ENCODE data around the gene ACOT8.

DNA sequence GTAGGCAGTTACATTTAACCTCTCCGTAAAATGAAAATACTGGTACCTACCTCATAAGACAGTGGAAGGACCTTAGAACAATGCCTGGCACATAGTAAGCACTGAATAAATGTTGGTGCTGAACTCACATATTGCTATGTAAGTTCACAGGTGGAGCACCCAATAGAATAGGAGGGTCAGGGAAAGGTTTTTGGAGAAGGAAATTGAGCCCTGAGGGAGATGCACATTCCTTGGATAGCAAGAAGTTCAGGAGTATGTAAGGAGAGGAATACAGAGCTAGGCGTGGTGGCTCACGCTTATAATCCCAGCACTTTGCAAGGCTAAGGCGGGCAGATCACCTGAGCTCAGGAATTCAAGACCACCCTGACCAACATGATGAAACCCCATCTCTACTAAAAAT is 37.7 kb downstream of the ACOT8 start:
- TF ChIP-seq, protein P1, sequence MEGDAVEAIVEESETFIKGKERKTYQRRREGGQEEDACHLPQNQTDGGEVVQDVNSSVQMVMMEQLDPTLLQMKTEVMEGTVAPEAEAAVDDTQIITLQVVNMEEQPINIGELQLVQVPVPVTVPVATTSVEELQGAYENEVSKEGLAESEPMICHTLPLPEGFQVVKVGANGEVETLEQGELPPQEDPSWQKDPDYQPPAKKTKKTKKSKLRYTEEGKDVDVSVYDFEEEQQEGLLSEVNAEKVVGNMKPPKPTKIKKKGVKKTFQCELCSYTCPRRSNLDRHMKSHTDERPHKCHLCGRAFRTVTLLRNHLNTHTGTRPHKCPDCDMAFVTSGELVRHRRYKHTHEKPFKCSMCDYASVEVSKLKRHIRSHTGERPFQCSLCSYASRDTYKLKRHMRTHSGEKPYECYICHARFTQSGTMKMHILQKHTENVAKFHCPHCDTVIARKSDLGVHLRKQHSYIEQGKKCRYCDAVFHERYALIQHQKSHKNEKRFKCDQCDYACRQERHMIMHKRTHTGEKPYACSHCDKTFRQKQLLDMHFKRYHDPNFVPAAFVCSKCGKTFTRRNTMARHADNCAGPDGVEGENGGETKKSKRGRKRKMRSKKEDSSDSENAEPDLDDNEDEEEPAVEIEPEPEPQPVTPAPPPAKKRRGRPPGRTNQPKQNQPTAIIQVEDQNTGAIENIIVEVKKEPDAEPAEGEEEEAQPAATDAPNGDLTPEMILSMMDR (IDR thresholded peaks at IDR 0.05): no peak
- TF ChIP-seq CBX8 (IDR thresholded peaks at IDR 0.05) (no peak), HOXA7 (CRISPR knock-in tag; IDR thresholded peaks at IDR 0.05) (no peak), HEYL (CRISPR knock-in tag; IDR thresholded peaks at IDR 0.05) (no peak), CBX2 (IDR thresholded peaks at IDR 0.05; ENCODE audit: borderline replicate concordance, low read depth) (no peak), JUNB (IDR thresholded peaks at IDR 0.05) (no peak), POLR2AphosphoS2 (conservative IDR thresholded peaks at IDR 0.05; ENCODE audit: low read length) (no peak), POLR2A (IDR thresholded peaks at IDR 0.05; ENCODE audit: low read length) (no peak), GATA3 (IDR thresholded peaks at IDR 0.05; ENCODE audit: borderline replicate concordance) (no peak), NPAS2 (CRISPR knock-in tag; IDR thresholded peaks at IDR 0.05; ENCODE audit: borderline replicate concordance) (no peak), EP300 (IDR thresholded peaks at IDR 0.05) (no peak)
- TF ChIP-seq, protein P2, sequence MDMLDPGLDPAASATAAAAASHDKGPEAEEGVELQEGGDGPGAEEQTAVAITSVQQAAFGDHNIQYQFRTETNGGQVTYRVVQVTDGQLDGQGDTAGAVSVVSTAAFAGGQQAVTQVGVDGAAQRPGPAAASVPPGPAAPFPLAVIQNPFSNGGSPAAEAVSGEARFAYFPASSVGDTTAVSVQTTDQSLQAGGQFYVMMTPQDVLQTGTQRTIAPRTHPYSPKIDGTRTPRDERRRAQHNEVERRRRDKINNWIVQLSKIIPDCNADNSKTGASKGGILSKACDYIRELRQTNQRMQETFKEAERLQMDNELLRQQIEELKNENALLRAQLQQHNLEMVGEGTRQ (IDR thresholded peaks at IDR 0.05): no peak
- TF ChIP-seq, protein P3, sequence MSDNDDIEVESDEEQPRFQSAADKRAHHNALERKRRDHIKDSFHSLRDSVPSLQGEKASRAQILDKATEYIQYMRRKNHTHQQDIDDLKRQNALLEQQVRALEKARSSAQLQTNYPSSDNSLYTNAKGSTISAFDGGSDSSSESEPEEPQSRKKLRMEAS (IDR thresholded peaks at IDR 0.05): no peak

Data from A549 (cell line).